Activated CD8-positive, alpha-beta memory T cell treated with anti-CD3 and anti-CD28 coated beads, Interleukin-2, amount 50 U/mL, for 24 hours (primary cell): ENCODE data around the gene PRDX5.

Experiments used
- DNase-seq: peaks from one replicate; pipeline ENCODE4 v3.0.0-alpha.2; 2020; ENCODE audit errors: extremely low read depth

Gene PRDX5

DNA sequence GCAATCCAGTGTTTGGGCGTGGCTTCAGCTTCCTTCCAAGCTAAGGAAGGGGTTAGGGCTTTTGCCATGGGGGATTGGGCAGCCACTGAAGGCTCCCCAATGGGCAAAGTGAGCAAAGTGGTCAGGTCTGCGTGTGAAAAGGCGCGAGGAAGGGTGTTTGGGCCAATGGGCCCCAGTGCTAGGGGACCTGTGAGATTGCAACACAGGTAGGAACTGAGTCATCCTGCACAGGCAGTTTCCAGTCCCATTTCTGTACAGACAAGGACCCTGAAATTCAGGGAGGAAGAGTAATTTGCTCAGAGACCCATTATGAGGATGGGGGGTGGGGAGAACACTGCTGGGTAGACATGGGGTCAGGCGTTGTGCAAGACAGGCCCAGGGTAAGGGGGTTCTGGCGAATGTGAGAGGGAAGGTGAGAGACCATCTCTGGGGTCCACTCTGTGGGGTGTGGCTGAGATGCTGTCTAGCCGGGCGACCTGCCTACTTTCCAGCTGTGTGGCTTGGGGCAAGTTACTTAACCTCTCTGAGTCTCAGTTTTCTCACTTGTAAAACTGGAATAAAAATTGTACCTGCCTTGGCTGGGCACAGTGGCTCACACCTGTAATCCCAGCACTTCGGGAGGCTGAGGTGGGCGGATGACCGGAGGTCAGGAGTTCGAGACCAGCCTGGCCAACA is 29.4 kb downstream of the PRDX5 start:
- no peak for DNase-seq

DNA sequence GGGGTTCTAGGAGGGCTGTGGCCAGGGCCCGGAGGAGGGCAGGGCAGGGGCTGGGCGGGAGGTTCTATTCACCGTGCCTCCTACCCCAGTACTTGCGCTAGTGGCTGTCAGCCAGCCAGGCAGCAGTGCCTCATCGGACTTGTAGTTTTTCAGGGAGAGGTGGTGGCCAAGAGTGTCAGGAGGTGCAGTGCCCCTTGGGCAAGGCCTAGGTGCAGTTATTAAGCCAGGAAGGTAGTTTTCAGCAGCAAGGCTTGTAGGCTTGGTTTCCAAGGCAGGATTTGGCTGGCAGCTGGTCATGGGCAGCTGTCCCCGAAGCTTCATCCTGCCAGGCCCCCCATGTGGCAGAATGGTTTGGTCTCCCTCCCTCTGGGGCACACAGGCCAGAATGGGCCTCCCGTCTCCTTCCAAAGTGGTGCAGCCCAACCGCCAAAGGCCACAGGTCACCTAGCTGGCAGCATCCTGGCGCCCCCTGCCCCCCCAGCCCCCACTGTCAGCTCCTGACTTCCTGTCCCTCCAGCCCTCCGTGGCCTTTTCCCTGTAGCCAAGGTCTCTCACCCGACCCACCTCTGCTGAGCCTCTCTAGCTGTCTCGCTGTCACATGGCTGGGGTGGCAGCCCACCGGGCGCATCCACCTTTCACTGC is 30.6 kb downstream of the PRDX5 start:
- no peak for DNase-seq

- no peak for DNase-seq
Measured at GRCh38 chr11:64349025-64349387, 31.1 kb downstream of the PRDX5 start.

DNA sequence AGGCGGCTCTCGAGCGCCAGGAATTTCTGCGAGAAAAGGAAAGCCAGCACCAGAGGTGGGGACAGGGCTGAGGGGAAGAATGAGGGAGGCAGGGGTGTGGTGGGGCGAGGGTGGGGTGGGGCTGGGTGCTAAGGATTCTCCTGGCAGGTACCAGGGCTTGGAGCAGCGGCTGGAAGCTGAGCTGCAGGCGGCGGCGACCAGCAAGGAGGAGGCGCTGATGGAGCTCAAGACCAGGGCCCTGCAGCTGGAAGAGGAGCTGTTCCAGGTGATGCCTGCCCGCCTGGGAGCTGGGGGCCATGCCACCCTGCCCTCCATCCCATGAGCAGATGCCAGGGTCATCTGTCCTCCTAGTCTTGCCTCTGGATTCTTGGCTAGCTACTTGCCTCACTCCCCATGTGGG is 31.5 kb downstream of the PRDX5 start:
- no peak for DNase-seq

DNA sequence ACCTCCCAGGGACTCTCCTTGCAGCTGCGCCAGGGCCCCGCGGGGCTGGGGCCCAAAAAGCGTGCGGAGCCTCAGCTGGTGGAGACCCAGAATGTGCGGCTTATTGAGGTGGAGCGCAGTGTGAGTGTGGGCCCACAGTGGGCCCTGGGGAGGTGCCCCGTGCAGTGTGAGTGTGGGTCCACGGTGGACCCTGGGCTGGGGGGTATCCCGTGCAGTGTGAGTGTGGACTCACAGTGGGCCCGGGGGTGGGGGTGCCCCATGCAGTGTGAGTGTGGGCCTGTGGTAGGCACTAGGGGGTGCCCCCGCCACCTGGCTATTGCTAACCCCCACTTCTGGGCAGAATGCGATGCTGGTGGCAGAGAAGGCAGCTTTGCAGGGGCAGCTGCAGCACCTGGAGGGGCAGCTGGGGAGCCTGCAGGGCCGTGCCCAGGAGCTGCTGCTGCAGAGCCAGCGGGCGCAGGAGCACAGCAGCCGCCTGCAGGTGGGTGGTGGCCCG is 33.3 kb downstream of the PRDX5 start:
- no peak for DNase-seq

- no peak for DNase-seq
Measured at GRCh38 chr11:64352099-64352994, 34.4 kb downstream of the PRDX5 start.

GRCh38 chr11:64352995-64353714 is 35.2 kb downstream of the PRDX5 start:
- DNase-seq: no peak

- DNase-seq: no peak
Measured at GRCh38 chr11:64353715-64354506, 36.0 kb downstream of the PRDX5 start.

GRCh38 chr11:64355078-64355940 is 37.4 kb downstream of the PRDX5 start:
- DNase-seq: no peak

GRCh38 chr11:64356498-64357411 is 38.8 kb downstream of the PRDX5 start:
- DNase-seq: no peak

DNA sequence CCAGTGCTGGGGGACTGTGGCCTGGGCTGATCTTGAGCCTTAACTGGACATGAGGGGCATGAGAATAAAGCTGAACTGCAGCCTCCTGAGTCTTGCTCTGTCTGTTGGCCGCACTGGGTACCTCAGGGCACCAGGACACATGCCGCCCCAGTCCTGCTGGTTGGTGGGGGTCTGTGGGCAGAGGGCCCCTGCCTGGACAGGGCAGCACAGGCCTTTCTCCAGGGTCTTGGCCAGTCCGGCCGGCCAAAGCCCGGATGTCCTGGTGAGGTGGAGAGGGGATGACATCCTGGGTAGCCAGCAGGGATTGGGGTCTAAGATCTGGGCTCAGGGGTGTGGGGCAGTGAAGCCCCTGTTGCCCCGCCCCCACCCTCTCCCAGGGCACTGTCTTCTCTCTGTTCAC is 39.5 kb downstream of the PRDX5 start:
- no peak for DNase-seq

GRCh38 chr11:64357904-64358535 is 40.1 kb downstream of the PRDX5 start:
- DNase-seq: no peak

GRCh38 chr11:64358536-64358906 is 40.6 kb downstream of the PRDX5 start:
- DNase-seq: no peak

GRCh38 chr11:64358907-64359711 is 41.2 kb downstream of the PRDX5 start, which contains the start of gene RPS6KA4:
TSS of gene RPS6KA4 (plus strand) at chr11:64359162. CDS start at chr11:64359236, 74 bp downstream.
- DNase-seq: no peak

- no peak for DNase-seq
Measured at GRCh38 chr11:64359712-64360445, 42.0 kb downstream of the PRDX5 start.

DNA sequence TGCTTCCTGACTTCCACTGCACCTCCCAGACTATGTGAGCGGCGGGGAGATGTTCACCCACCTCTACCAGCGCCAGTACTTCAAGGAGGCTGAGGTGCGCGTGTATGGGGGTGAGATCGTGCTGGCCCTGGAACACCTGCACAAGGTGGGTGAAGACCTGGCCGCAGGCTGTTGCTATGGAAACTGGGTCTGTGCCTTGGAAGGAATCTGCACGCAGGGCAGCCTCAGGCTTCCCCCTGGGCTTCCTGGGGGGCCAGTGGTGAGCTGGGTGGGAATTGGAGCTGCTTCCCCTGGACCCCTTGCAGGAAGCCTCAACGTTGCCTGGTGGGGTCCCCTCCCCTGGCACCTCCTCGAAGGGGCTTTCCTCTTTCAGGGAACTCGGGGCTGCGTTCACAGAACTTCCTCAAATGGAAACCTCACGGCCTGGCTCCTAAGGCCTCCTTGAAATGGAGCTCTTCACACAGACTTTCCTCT is 42.6 kb downstream of the PRDX5 start:
- no peak for DNase-seq

DNA sequence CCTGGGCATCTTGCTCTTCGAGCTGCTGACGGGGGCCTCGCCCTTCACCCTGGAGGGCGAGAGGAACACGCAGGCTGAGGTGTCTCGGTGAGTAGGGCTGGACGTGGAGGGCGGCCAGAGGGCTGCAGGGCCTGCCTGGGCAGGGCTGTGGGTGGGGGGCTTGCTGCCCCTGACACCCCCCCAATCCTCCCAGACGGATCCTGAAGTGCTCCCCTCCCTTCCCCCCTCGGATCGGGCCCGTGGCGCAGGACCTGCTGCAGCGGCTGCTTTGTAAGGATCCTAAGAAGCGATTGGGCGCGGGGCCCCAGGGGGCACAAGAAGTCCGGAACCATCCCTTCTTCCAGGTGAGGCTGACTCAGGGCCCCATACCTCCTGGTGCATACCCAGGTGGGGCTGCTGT is 43.7 kb downstream of the PRDX5 start:
- no peak for DNase-seq
